Measurements from ENCODE around the gene GABRA1. TPM values are rescaled to one million over a fixed set of nuclear protein-coding genes. Genes with fewer than 3 reads are reported as not detected.

GABRA1 gene
- total RNA-seq (2014; rRNA removed; shearing (Covaris generic)) = not detected in 2 replicates
- not detected in 2 replicates for polyA plus RNA-seq (2014; cell fraction: nucleus; rRNA removed)

DNA sequence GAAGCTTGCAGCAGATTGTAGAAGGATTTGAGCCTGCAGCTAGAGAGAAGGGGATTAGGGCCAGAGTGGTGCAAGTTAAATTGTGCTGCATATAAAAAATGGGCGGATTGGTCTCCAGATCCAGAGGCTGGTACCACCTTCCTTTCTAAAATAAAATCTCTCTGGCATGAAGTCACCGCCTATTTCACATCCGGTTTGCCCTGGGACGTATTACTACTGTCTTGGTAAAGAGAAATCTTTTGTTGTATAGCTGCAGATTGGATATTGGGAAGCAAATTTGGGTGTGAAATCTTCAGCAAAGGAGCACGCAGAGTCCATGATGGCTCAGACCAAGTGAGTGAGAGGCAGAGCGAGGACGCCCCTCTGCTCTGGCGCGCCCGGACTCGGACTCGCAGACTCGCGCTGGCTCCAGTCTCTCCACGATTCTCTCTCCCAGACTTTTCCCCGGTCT is at the start of gene GABRA1:
GABRA1 (plus strand) TSS at position 180 of the 451 bp plus-strand sequence. CDS start 2,691 bp downstream, outside the sequence.
- DNase-seq (ENCODE audit: extremely low read depth, low read depth) = no peak

DNA sequence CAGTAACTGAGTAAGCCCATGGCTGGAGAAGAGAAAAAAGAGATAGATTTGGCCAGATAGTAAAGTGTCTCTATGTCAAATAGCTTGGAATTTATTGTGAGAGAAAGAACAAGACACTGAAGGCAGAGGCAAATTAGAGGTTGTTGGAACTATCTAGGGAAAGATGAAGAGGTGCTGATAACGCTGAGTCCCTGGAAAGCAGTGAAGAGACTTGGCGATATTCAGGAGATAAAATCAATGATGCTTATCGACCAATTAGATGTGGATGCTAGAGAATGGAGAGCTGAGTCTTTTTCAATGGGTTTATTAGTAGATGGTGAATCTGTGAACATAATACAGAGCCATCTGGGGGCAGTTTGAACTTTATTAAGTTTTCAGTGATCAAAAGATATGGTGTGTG is 48.6 kb upstream of the GABRA1 start:
- no peak for DNase-seq (ENCODE audit: extremely low read depth, low read depth)

DNA sequence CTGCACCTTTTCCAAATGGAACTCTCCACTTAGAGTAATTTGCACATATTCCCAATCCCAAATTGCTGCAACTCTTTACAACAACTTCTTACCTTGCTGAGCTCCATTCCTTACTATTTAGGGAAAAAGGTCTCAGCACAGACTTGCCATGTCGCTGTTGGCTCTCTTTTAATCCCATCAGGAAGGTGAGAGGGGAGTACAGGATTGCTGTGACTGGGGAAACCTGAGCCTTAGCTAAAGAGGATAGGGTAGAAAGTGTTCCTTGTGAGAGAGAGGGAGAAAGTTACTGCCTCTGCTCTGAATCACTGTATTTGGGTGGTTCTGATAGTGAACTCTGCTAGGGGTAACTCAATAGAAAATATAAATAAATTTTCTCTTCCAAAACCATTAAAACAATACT is 43.7 kb upstream of the GABRA1 start:
- no peak for DNase-seq (ENCODE audit: extremely low read depth, low read depth)

DNA sequence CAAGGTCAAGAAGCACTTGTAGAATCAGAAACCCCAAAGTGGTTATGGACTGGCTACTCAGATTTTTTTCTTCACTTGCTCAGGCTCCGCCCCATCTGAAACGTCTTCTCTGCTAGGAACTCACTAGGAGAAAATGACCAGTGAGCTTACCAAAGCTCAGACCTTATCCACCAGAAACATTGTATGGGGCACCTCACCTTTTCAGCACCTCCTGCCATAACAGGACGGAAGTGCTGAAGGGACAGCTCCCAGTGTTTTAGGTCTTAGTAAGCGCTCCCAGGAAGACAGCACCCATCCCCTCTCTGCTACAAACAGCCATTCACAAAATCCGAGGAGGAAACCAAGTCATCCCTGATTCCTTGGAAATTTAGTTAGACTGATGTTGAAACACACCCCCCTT is 1.2 kb upstream of the GABRA1 start:
- no peak for DNase-seq (ENCODE audit: extremely low read depth, low read depth)

DNA sequence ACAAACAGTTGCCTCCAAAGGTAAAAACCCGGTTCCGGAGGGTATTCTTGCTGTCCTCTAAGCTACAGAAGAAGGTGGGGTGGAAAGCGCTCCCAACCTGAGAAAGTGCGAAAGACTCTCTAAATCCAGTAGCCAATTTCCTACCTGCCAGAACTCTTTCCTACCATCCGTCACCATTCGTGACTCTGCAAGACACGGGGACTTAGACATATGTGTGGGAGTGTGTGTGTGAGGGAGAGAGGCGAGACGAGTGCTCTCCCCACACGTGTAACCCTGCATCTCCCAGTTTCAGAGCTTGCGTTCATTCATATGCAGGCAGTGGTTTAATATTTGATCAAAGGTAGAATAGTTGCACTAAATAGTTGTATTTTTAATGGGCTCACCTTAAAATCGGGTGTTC is 473 bp upstream of the GABRA1 start:
- DNase-seq (ENCODE audit: extremely low read depth, low read depth) = no peak

DNA sequence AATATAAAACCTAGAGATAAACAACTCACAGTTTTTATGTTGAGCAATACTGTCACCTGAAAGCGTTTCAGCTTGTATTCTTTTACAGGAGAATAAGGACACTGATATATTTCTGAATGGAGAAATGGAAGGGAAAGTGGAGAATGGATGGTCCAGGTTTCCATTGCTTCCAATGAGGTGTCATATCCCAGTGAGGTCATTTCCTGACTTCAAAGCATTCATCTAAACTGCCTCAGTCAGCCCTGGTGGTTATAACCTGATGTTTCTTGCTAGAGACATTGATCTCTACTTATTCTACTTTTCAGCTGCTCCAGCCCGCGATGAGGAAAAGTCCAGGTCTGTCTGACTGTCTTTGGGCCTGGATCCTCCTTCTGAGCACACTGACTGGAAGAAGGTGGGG is 2.6 kb downstream of the GABRA1 start:
- DNase-seq (ENCODE audit: extremely low read depth, low read depth) = no peak

DNA sequence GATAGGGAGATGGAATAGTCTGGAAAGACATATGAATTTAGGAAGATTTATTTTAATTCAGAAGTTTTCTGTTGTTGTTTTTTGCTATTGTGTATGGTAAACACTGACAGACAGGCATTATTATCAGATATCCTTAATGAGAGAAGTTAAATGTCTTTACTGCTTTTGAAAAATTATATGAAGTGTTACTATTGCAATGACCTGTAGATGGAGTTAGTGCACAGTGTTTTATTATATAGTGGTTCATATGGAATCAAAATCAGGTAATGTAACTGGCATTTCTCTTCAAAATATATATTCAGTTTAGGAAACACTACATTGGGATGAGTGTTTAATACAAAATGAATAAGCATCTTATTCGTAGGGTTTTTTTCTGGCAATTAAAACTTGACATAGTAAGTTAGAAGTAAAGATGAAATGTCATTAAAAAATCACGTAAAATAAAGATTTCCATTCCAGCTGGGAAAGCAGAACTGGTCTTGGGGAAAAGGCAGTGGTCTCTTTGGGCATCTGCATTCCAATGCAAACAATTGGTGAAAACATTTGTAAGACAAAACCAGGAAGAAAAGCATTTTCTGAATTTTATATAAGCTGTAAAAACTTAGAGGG is 3.9 kb downstream of the GABRA1 start:
- DNase-seq (ENCODE audit: extremely low read depth, low read depth) = peak; percentile 3

DNA sequence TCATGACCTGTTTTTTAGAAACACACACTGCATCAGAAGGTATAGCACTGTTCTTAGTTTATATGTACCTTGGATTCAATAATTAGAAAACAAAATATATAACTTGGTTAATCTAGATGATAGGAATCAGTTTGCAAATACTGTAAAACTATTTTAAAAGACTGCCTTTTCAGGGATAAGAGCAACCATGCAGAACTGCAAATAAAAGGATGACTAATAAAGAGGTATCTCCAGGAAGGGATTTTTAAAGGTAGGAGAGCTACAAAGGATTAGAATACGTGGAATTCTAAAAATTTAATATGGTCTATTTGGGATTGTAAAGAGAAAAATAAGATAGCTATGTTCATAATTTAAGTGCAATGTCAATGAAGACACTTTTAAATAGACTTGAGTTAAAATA is 9.4 kb downstream of the GABRA1 start:
- DNase-seq (ENCODE audit: extremely low read depth, low read depth) = no peak

DNA sequence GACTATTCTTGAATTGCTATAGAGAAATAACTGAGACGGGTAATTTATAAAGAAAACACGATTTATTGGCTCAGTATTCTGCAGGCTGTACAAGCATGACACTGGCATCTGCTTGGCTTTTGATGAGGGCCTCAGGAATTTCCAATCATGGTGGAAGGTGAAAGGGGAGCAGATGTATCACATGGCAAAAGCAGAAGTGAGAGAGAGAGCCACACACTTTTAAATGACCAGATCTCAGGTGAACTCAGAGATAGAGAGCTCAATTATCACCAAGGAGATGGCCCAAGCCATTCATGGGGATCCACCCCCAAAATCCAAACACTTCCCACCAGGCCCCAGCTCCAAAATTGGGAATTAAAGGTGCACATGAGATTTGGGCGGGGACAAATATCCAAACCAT is 15.3 kb downstream of the GABRA1 start:
- DNase-seq (ENCODE audit: extremely low read depth, low read depth) = no peak

DNA sequence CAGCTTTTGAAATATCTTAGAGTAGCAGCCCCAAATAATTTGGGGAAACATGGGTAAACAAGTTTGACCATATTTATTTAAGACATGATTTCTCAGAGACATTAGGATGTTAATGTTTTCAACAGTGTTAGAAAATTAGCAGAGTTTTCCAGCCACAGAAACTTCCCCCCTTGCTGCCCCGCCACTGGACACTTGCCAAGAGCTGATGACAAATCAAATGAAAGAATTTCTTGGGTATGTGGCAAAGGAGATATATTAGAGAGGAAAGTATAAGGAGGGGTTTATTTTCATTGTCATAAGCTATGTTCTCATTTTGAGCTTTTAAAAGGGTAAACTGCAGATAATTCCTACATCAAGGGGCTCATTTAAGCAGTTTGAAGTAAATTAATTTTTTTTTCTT is 15.9 kb downstream of the GABRA1 start:
- no peak for DNase-seq (ENCODE audit: extremely low read depth, low read depth)

DNA sequence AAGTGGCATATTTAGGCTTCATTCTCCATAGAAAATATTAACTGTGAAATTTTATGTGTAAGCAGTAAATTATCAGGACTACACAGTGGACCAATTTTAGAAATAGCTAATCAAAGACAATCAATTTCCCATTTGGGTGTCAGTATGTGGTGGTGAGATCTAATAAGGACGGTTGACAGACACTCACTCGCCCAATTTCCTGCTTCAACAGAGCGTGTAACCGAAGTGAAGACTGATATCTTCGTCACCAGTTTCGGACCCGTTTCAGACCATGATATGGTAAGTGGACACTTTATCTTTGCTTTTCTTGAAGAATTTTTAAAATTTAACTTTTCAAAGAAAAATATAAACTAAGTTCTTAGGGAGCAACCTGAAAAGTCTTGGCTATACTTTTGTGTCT is 17.6 kb downstream of the GABRA1 start:
- no peak for DNase-seq (ENCODE audit: extremely low read depth, low read depth)

DNA sequence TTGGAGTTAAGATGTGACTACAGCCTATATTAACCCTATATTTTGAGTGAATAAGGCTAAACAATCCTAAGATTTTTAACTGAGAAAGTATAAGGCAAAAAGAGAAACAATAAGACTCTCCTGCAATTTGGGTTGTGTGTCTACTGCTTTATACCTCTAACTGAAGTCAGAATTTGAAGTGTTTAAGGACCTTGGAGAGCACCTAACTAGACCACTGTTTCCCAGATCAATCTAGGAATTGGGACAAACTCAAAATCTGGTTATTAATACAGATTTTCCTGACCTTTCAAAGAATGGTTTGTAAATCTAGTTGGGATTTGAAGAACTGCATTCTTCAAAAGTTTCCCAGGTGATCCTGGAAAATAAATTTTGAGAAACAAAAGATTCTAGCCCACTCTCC is 42.1 kb downstream of the GABRA1 start:
- no peak for DNase-seq (ENCODE audit: extremely low read depth, low read depth)

DNA sequence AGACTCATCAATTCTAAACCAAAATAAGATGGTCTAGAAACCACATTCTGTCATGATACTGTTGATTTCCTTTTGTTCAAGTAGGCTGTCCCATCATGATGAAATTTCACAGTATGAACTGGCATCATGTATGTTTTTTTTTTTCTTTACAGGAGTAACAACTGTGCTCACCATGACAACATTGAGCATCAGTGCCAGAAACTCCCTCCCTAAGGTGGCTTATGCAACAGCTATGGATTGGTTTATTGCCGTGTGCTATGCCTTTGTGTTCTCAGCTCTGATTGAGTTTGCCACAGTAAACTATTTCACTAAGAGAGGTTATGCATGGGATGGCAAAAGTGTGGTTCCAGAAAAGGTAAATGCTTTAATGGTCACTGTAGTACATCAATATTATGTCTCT is 47.6 kb downstream of the GABRA1 start:
- DNase-seq (ENCODE audit: extremely low read depth, low read depth) = no peak

DNA sequence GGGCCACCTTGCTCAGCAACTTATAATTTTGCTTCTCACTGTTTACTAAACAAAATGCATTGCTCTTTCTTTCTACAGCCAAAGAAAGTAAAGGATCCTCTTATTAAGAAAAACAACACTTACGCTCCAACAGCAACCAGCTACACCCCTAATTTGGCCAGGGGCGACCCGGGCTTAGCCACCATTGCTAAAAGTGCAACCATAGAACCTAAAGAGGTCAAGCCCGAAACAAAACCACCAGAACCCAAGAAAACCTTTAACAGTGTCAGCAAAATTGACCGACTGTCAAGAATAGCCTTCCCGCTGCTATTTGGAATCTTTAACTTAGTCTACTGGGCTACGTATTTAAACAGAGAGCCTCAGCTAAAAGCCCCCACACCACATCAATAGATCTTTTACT is 49.1 kb downstream of the GABRA1 start:
- no peak for DNase-seq (ENCODE audit: extremely low read depth, low read depth)

DNA sequence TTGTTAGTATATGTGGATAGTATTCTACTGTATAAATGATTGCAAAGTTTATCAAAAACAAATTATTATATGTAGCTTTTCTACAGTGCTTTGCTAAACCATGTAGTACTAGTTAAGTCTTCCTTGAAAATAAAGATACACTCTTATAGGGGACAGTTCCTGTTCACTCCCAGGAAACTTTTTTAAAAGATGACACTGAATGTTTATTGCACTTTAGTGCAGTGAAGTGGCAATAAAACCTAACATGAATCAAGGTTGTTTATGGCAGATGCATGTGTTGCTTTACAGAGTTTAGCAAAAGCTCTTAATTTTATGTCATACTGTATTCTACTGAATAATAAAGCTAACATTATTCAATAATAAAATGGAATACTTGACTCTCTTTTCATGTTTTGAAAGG is 51.7 kb downstream of the GABRA1 start:
- DNase-seq (ENCODE audit: extremely low read depth, low read depth) = no peak

DNA sequence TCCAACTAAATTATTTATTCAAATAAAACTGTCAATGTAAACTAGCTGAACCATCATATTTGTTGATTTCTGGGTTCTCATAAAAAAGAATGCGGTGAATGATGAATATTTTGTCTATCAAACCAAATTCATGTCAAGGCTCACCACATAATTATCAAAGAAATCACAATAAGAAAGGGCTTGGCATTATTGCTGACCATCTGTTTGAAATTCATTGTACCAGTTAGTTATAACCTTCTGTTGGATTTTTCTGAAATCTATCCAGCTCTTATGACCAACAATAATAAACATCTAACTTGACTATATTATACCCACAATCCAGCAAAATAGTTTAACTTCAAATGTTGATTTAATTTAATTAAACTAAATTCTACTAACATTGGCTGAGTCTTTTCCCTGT is 53.1 kb downstream of the GABRA1 start:
- no peak for DNase-seq (ENCODE audit: extremely low read depth, low read depth)

DNA sequence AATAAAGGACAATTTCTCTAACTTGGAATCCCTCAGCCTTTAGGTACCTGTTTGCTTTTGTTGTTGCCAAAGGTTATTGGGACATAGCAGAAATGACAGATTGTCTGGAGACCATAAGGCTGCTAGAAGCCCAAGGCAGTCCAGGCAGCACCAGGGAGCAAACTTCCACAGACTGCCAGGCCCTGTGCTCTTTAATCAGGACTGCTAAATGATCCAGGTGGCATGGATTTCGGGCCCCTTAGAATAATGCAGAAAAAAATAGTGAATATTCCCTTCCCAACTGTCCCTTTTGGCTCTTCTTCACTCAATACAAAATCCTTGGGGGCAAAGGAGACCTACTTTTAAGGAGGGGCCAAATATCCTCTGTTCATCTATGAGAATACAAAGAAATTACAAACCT is 73.9 kb downstream of the GABRA1 start:
- DNase-seq (ENCODE audit: extremely low read depth, low read depth) = no peak

DNA sequence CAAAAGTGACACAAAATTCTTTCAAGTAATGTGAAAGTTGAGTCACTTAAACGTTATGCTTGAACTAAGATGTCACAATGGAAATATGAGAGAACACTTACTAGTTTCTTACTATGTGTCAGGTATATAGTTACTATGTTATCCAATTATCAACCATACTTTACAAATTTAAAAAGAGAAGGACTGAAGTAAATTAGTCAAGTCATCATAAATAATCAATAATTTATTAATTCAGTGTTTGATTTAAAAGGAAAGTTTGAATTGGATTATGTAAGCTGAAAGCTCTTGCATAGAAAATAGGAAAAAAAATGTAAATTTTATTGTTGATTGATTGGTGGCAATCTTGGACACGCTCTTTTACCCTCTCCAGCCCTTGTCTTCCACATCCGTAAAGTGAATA is 76.3 kb downstream of the GABRA1 start:
- DNase-seq (ENCODE audit: extremely low read depth, low read depth) = no peak

DNA sequence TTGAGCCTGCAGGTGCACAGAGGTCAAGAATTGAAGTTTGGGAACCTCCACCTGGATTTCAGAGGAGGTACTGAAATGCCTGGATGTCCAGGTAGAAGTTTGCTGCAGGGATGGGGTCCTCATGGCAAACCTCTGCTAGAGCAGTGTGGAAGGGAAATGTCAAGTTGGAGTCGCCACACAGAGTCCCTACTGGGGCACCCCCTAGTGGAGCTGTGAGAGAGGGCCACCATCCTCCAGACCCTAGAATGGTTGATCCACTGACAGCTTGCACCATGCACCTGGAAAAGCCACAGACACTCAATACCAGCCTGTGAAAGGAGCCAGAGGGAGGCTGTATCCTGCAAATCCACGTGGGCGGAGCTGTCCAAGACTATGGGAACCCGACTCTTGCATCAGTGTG is 78.0 kb downstream of the GABRA1 start:
- no peak for DNase-seq (ENCODE audit: extremely low read depth, low read depth)

DNA sequence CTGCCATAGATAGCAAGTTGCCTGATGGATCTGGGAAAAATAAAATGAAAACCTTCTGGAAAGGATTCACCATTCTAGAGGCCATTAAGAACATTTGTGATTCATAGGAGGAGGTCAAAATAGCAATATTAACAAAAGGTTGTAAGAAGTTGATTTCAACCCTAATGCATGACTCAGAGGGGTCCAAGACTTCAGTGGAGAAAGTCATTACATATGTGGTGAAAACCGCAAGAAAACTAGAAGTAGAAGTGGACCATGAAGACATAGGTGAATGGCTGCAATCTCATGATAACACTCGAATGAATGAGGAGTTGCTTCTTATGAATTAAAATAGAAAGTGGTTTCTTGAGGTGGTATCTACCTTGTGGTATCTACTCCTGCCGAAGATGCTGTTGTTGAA is 86.6 kb downstream of the GABRA1 start:
- no peak for DNase-seq (ENCODE audit: extremely low read depth, low read depth)

DNA sequence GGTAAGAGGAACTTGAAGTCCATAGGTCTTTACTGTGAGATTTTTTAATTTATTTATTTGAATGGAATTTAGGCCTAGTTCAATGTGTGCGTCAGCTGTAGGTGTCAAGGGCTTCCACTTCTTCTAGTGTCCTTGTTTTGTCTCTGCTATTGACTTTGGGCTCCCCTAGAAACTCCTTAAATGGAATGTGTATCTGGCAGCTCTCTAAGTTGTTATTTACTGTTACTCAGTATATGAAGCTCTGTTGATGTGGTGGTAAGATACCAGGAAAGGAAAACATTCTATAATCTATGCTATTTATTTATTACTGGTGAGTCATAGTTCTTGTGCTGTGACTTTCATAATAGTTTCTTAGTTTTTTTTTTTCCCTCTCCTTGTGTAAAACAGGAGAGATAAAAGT is 97.1 kb downstream of the GABRA1 start:
- DNase-seq (ENCODE audit: extremely low read depth, low read depth) = no peak

DNA sequence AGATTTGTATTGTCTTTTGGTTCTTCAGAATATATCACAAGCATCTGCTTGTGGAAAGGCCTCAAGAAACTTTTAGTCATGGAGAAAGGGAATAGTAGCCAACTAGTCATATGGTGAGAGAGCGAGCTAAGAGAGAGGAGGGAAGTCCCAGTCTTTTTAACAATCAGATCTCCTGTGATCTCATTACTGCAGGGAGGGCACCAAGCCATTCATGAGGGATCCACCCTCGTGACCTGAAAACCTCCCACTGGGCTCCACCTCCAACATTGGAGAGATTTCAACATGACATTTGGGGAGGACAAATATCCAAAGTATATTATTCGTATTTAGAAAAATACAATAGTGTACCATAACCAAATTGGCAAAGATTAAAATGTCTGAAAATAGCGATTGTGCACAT is 99.0 kb downstream of the GABRA1 start:
- no peak for DNase-seq (ENCODE audit: extremely low read depth, low read depth)

Measured in NCI-H460 (cell line).